Mesodermal cell (in vitro differentiated cells): ENCODE measurements around the gene ADAMTSL1.

Experiments used
- H3K27ac ChIP-seq: 2 replicates; pipeline ENCODE4 v1.7.0; 2013; ENCODE audit warnings: mild to moderate bottlenecking, low read depth, low read length, moderate library complexity; ENCODE audit not compliant: severe bottlenecking
- H3K36me3 ChIP-seq: 2 replicates; pipeline ENCODE4 v1.7.1; 2013; ENCODE audit warnings: mild to moderate bottlenecking, low read length, moderate library complexity; ENCODE audit not compliant: control insufficient read depth, insufficient read depth
- H3K4me1 ChIP-seq: one replicate; pipeline ENCODE4 v1.7.1; 2013; ENCODE audit warnings: mild to moderate bottlenecking, low read length; ENCODE audit not compliant: insufficient read depth, control insufficient read depth, poor library complexity, severe bottlenecking
- H3K4me3 ChIP-seq: 2 replicates; pipeline ENCODE4 v1.7.0; 2013; ENCODE audit warnings: low read length, control low read depth, mild to moderate bottlenecking; ENCODE audit not compliant: insufficient read depth, poor library complexity, severe bottlenecking; ENCODE audit errors: extremely low read depth
- H3K9me3 ChIP-seq: 2 replicates; pipeline ENCODE4 v1.7.1; 2013; ENCODE audit warnings: mild to moderate bottlenecking, low read length, moderate library complexity; ENCODE audit not compliant: control insufficient read depth
- WGBS, 2 experiments: methylation state at CpG; one replicate each; pipeline ENCODE4 v1.1.5; 2013; ENCODE audit warnings: missing lambda C conversion rate in 2 of 2; ENCODE audit not compliant: insufficient coverage in 2 of 2; 5-methylcytosine and 5-hydroxymethylcytosine counted together

The ADAMTSL1 gene

DNA sequence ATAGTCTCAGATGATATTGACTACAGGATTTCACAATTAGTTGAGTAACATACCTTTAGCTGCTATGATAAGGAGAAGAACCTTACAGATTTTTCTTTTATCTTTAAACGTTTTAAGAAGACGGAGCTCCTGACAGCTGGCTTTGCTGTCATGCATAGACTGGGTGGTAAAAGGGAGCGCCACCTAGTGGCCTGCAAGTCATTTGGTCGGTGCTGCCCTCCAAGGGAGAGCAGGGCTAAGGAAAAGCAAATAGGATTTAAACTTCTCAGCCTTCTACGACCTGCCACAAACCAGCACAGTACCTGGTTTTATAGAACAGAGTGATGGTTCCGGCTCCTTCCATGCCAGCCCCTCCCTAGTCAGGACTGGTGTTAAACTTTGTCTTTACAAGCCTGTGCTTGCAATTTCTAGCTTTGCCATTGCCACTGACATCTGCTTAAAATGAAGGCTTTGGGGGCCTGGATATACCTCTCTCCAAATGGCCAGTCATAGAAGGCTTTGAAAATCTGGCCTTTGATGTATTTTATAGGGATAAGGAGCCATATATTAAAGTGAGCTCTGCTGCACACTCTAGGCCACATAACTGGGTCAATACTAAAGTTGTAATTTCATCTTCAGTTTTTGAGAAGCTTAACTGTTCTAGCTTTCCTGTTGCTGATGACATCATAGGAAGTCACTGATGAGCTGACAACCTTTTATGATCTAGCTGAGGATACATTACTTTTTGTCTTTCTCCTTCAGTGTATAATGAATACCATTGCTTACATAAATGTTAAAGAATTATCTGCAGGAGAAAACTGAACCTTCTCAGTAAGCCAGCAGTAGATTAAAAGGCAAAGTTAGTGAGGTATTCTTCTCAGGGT, 31.1 kb upstream of the ADAMTSL1 start:
- Histone ChIP-seq H3K36me3 (no peaks in the 10 kb centered on the region), H3K27ac (no peak overlapping the region), H3K4me1 (peaks cover 12% of the 10 kb centered on the region), H3K4me3 (no peak overlapping the region), H3K9me3 (no peaks in the 10 kb centered on the region)
- 15 to 17% methylated on average over 5 of the region's 6 CpGs for WGBS, 2 experiments

DNA sequence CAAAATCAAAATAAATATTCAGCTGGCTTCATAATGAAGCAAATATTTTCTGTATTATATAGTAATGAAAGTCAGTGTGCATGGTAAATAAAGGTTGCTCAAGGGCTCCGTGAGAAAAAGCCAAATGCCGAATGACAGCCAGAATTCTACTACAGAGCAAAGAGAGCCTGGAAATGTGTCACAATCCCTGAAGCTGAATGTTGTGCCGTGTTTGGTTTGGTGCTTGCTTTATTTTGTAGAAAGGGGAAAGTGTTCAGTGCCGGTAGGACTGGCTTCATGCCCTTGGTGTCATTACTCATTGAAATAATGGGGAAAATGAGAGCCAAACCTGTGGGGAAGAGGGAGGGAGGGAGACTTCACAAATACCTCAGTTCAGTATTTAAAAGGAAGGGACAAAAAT, 26.8 kb upstream of the ADAMTSL1 start:
- WGBS, 2 experiments: 100% methylated on average over 4 of the region's 4 CpGs
- Histone ChIP-seq H3K4me3 (no peak overlapping the region), H3K4me1 (peaks cover 3% of the 10 kb centered on the region), H3K36me3 (no peaks in the 10 kb centered on the region), H3K27ac (no peak overlapping the region), H3K9me3 (no peaks in the 10 kb centered on the region)

DNA sequence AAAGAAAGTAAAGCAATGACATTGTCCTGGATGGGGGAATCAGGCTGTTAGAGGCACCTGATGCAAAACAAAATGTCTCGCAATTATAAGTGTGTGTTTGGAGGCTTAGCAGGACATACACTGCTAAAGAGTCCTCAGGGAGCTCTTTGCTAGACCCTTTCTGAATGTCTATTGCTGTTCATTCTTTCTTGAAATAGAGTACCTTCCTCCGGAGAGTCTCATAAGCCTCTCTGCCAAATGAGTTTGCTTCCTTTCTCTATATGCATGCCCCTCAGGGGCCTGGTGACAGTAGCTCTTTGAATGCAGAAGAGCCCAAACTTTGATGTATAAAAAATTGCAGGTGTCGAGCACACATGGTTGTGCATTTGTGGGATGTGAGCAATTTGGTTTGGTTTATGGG, 26.4 kb upstream of the ADAMTSL1 start:
- H3K27ac ChIP-seq: no peak overlapping the region
- 92 to 100% methylated on average over 2 of the region's 3 CpGs for WGBS, 2 experiments
- no peaks in the 10 kb centered on the region for H3K36me3 ChIP-seq
- H3K9me3 ChIP-seq: no peaks in the 10 kb centered on the region
- H3K4me3 ChIP-seq: no peak overlapping the region
- H3K4me1 ChIP-seq: peaks cover 3% of the 10 kb centered on the region

DNA sequence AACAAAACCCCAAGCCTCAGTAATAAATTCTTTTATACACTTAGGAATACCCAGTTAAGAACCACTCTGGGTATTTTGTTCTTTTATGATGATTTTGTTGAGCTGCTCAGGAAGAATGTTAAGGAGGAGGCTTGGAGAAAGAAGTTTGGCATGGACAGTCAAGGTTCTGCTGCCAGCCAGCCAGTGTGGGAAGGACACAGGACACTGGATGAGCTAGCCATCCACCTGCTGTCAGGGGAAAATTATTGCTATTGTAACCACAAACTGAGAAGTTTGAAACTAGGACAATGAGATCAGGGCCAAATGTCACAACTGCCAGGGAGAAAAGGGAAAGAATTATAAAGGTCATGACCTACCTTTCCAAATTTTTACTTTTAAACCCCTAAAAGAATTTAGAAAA, 25.9 kb upstream of the ADAMTSL1 start:
- Histone ChIP-seq H3K4me3 (no peak overlapping the region), H3K27ac (no peak overlapping the region), H3K4me1 (no peaks in the 10 kb centered on the region), H3K9me3 (no peaks in the 10 kb centered on the region), H3K36me3 (no peaks in the 10 kb centered on the region)

DNA sequence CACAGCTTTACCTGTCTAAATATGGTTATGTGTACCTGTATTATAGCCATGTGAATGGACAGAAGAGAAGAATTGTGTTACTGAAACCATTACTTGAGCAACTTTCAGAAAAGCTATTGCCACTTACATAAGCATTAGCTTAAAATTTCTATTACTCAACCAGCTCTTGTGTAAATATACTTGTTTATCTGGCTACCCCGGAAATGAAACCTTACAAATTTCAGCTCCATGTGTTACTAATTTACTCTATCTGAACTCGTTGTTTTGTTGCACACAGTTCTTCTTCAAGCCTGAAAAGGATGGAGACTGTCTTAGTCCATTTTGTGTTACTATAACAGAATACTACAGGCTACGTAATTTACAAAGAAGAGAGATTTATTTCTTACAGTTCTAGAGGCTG, 22.5 kb upstream of the ADAMTSL1 start:
- no peak overlapping the region for H3K27ac ChIP-seq
- H3K4me1 ChIP-seq: no peaks in the 10 kb centered on the region
- H3K36me3 ChIP-seq: no peaks in the 10 kb centered on the region
- WGBS, 2 experiments: 86 to 89% methylated on average over 1 of the region's 3 CpGs
- no peak overlapping the region for H3K4me3 ChIP-seq
- H3K9me3 ChIP-seq: no peaks in the 10 kb centered on the region

DNA sequence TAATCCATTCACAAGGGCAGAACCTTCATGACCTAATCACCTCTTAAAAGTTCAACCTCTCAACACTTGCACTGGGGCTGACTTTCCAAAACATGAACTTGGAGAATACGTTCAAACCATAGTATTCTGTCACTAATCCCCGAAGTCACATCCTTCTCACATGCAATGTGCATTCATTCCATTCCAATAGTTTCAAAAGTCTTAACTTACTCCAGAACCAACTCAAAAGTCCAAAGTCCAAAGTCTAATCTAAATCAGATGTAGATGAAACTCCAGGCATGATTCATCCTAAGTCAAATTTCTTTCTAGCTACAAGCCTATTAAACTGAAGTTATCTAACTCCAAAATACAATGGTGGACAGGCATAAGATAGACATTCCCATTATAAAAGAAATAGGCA, 21.7 kb upstream of the ADAMTSL1 start:
- WGBS, 2 experiments: 100% methylated on average over 2 of the region's 2 CpGs; no CpG with 5 or more reads in 1 of the 2 experiments
- Histone ChIP-seq H3K4me3 (no peak overlapping the region), H3K27ac (no peak overlapping the region)

DNA sequence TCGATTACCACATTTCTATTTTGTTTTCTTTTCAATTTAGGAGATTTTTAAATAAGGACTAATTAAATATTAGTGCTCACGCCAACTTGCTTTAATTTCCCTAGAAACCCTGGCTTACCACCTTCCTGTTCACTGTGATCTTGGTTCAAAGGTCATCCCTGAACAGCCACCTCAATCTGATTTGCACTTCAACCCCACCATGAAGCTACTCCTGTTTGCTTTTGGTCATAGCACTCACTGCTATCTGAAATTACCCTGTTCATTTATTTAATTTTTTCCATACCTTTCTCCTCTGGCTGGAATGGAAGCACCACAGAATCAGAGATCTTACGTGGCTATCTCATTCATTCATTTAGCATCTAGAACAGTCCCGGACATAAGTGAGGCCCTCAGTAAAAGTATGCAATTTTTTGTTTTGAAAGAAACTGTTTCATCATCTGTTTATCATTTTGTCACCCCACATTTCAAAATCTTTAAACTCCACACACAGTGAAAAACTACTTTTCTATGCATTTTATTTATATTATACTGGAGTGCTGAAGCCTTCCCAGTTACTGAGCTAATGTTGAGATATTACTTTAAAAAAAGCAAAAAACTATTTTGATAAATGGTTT, 17.2 kb upstream of the ADAMTSL1 start:
- WGBS, 2 experiments: 100% methylated on average over 1 of the region's 4 CpGs
- H3K36me3 ChIP-seq: no peaks in the 10 kb centered on the region
- no peaks in the 10 kb centered on the region for H3K4me1 ChIP-seq
- H3K27ac ChIP-seq: no peak overlapping the region
- H3K9me3 ChIP-seq: no peaks in the 10 kb centered on the region
- no peak overlapping the region for H3K4me3 ChIP-seq

More for the DNA sequence above, 21.7 kb upstream of the ADAMTSL1 start:
- H3K36me3 ChIP-seq: no peaks in the 10 kb centered on the region
- H3K9me3 ChIP-seq: no peaks in the 10 kb centered on the region
- no peaks in the 10 kb centered on the region for H3K4me1 ChIP-seq

DNA sequence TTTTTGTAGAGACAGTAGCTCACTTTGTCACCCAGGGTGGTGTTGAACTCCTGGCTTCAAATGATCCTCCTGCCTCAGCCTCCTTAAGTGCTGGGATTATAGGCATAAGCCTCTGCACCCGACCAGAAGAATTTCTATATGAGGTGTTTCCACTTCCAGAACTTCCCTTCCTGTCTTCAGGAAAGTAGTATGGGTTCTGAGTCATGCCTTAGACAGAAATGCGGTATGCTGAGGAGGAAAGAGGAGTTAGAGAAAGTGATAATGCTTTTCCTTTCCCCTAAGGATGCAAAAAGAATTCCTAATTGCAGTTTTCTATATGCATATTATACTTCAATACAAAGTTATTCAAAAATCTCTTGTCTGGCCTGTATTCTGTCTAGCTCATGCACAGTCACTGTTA, 16.4 kb upstream of the ADAMTSL1 start:
- H3K36me3 ChIP-seq: no peaks in the 10 kb centered on the region
- no CpG with 5 or more reads among the region's 2 CpGs for WGBS, 2 experiments

DNA sequence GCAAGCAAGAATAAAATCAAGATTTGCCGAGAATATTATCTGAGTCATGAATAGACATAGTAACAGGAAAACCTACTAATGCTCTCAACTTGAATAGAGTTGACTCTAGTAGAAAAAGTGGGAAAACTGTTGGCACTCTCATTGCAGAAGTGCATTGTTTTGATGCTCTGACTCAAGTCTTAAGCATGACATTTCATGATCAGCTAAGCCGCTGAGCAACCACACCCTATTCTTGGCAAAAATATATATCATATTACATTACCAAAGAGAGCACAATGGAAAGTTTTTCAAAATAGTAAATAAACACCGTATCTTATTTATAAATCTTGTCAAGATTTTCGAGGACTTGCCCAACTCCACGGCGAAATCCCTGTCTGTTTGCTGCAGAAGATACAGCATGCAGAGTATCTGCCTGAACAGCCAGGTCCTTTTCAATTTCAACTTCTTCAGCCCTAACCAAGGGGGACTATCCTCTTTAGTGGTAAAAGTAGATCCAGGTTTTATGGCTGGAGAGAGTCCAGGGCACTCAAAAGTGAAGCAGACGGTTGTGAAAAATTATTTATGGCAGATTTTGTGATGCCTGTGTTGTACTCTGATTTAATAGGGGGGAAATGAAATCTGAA, 13.9 kb upstream of the ADAMTSL1 start:
- Histone ChIP-seq H3K4me3 (no peak overlapping the region), H3K27ac (no peak overlapping the region), H3K4me1 (no peaks in the 10 kb centered on the region), H3K36me3 (no peaks in the 10 kb centered on the region), H3K9me3 (no peaks in the 10 kb centered on the region)
- WGBS, 2 experiments: 96 to 97% methylated on average over 6 of the region's 7 CpGs

More for the DNA sequence above, 16.4 kb upstream of the ADAMTSL1 start:
- no peaks in the 10 kb centered on the region for H3K4me1 ChIP-seq
- no peaks in the 10 kb centered on the region for H3K9me3 ChIP-seq
- H3K27ac ChIP-seq: no peak overlapping the region
- no peak overlapping the region for H3K4me3 ChIP-seq

DNA sequence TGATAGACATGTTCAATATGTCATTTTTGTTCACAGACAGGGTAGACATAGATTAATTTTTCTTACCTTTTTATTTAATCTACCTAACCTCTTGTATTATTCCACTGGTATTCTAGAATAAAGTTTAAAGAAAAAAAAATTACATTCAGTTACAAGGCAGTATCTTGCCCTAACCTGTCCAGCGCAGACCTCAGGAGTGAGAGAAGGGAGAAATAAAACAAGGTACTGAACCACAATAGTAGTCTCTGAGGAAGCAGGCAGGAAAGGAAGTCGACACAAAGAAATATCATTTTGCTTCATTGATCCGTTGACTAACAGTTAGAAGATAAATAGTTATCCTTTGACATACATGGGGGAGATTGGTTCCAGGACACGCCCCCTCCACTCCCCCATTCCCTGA, 12.5 kb upstream of the ADAMTSL1 start:
- Histone ChIP-seq H3K27ac (no peak overlapping the region), H3K9me3 (no peaks in the 10 kb centered on the region), H3K36me3 (no peaks in the 10 kb centered on the region), H3K4me3 (no peak overlapping the region), H3K4me1 (no peaks in the 10 kb centered on the region)
- 94% methylated on average over 2 of the region's 4 CpGs; no CpG with 5 or more reads in 1 of the 2 experiments for WGBS, 2 experiments

DNA sequence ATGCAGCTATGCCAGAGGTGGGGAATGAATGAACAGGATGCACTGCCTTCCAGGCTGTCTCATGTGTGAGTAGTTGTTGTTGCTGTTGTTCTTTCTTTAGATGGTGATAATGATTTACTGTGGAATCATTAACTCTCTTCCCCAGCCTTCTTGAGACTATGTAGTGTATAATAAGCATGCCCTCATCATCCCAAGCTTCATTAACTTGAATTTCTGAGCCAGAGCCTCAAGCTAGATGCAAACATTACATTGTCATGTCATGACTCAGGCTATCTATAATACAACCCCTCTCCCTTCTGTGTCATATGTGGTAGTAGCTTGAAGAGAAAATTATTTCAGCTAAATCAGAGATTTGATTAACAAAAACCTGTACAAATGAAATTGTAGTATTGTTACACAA, 10.0 kb upstream of the ADAMTSL1 start:
- Histone ChIP-seq H3K9me3 (peaks cover under 1% of the 10 kb centered on the region), H3K27ac (no peak overlapping the region), H3K36me3 (no peaks in the 10 kb centered on the region), H3K4me1 (no peaks in the 10 kb centered on the region), H3K4me3 (no peak overlapping the region)
